HG03045 (cell line): ENCODE data around the gene NOL4L.

Experiments
- ATAC-seq: cut with Tn5 transposase; IDR thresholded peaks from one replicate; pipeline ENCODE4 v1.9.1; 2021; ENCODE audit warnings: mild to moderate bottlenecking, moderate library complexity; ENCODE audit not compliant: unreplicated experiment

NOL4L gene

DNA sequence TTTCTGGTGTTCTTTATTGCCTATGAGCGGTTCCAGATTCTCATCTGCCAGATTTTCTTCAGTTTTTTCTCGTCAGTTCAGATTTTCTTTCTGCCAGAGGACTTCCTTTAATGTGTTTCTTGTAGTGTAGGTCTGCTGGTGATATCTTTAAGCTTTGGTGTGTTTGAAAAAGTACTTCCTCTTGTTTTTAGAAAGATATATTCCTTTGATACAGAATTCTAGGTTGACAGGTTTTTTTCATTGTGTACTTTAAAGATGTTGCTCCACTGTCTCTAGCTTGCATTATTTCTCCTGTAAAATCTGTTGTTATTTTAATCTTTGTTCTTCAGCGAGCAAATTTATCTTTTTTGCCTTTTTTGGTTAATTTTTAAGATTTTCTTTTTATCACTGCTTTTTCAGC is 190.1 kb downstream of the NOL4L start:
- ATAC-seq: no peak
